ENCODE results near the gene LCE1B.

- TF ChIP-seq, protein P1, sequence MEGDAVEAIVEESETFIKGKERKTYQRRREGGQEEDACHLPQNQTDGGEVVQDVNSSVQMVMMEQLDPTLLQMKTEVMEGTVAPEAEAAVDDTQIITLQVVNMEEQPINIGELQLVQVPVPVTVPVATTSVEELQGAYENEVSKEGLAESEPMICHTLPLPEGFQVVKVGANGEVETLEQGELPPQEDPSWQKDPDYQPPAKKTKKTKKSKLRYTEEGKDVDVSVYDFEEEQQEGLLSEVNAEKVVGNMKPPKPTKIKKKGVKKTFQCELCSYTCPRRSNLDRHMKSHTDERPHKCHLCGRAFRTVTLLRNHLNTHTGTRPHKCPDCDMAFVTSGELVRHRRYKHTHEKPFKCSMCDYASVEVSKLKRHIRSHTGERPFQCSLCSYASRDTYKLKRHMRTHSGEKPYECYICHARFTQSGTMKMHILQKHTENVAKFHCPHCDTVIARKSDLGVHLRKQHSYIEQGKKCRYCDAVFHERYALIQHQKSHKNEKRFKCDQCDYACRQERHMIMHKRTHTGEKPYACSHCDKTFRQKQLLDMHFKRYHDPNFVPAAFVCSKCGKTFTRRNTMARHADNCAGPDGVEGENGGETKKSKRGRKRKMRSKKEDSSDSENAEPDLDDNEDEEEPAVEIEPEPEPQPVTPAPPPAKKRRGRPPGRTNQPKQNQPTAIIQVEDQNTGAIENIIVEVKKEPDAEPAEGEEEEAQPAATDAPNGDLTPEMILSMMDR (tag by site-specific recombination; IDR thresholded peaks at IDR 0.05) = no peak
- no peak for TF ChIP-seq ZNF433 (tag by site-specific recombination; IDR thresholded peaks at IDR 0.05; ENCODE audit: low read depth)
- TF ChIP-seq, protein P2, sequence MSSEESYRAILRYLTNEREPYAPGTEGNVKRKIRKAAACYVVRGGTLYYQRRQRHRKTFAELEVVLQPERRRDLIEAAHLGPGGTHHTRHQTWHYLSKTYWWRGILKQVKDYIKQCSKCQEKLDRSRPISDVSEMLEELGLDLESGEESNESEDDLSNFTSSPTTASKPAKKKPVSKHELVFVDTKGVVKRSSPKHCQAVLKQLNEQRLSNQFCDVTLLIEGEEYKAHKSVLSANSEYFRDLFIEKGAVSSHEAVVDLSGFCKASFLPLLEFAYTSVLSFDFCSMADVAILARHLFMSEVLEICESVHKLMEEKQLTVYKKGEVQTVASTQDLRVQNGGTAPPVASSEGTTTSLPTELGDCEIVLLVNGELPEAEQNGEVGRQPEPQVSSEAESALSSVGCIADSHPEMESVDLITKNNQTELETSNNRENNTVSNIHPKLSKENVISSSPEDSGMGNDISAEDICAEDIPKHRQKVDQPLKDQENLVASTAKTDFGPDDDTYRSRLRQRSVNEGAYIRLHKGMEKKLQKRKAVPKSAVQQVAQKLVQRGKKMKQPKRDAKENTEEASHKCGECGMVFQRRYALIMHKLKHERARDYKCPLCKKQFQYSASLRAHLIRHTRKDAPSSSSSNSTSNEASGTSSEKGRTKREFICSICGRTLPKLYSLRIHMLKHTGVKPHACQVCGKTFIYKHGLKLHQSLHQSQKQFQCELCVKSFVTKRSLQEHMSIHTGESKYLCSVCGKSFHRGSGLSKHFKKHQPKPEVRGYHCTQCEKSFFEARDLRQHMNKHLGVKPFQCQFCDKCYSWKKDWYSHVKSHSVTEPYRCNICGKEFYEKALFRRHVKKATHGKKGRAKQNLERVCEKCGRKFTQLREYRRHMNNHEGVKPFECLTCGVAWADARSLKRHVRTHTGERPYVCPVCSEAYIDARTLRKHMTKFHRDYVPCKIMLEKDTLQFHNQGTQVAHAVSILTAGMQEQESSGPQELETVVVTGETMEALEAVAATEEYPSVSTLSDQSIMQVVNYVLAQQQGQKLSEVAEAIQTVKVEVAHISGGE (tag by site-specific recombination; conservative IDR thresholded peaks at IDR 0.05; ENCODE audit: low read depth) = no peak
- no peak for TF ChIP-seq ZSCAN30 (tag by site-specific recombination; IDR thresholded peaks at IDR 0.05)
Measured at GRCh38 chr1:152774875-152775274, 36.9 kb upstream of the LCE1B start, which contains the start of gene LCE1F.
